ENCODE data around the gene TRMT2A. TPM values are rescaled to one million over a fixed set of nuclear protein-coding genes. Genes with fewer than 3 reads are reported as not detected.

The TRMT2A gene
- polyA plus RNA-seq, 1 of the 3 experiments (the other 2 are of a cell fraction) = 54.6 TPM

DNA sequence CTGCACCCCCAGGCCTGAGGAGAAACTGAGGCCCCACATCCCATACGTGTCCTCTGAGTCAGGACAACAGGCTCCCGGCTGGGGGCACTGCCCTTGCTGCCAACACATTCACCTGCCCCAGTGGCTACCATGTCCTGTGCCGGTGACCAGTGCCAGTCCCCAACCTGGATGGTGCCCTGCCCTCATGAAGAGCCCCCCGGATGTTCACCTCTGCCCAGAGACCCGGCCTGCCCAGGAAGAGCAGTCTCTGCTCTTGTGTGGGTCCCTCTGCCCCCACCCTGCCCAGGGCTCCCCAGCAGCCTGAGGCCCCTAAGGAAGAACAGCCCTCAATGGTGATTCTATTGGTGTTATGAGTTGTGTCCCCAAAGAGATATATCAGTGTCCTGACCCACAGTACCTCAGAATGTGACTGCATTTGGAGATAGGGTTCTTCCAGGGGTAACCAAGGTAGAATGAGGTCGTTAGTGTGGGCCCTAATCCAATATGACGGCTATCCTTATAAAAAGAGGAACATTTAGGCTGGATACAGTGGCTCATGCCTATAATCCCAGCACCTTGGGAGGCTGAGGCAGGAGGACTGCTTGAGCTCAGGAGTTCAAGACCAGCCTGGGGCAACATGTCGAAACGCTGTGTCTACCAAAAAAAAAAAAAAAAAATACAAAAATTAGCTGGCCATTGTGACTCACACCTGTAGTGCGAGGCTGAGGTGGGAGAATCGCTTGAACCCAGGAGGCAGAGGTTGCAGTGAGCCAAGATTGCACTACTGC is 50.2 kb downstream of the TRMT2A start:
- no peak for DNase-seq
- H3K27me3 ChIP-seq (ENCODE audit: insufficient read depth) = no peaks in the 10 kb centered on the region
- no peaks in the 10 kb centered on the region for H3K4me1 ChIP-seq (ENCODE audit: control insufficient read depth in 1 of 2, insufficient read depth in 2 of 2, low read depth in 1 of 2, low read length in 1 of 2)
- no peaks in the 10 kb centered on the region for H3K9me3 ChIP-seq
- H3F3A ChIP-seq (replicated peaks; ENCODE audit: insufficient read depth) = no peaks in the 10 kb centered on the region
- CTCF ChIA-PET = no interaction called here
- POLR2A ChIA-PET = interaction anchor here (0.6 to 0.7 kb wide), 2 partner anchors 23 to 36 kb away, joined by 3 read pairs; no protein-coding TSS in a partner anchor
- no peaks in the 10 kb centered on the region for H3K9me2 ChIP-seq
- TF ChIP-seq TAF1 (IDR thresholded peaks at IDR 0.05; ENCODE audit: borderline replicate concordance, low read depth, low read length) (no peak), SMC3 (IDR thresholded peaks at IDR 0.05; ENCODE audit: low read depth, low read length) (no peak), YY1 (IDR thresholded peaks at IDR 0.05; ENCODE audit: low read depth) (no peak), MXI1 (IDR thresholded peaks at IDR 0.05; ENCODE audit: low read depth, low read length) (no peak), RCOR1 (IDR thresholded peaks at IDR 0.05; ENCODE audit: low read length) (no peak), EP300 (IDR thresholded peaks at IDR 0.05; ENCODE audit: borderline replicate concordance in 1 of 2, low read depth in 1 of 2, low read length in 1 of 2) (no peak), GATA2 (CRISPR knock-in tag; IDR thresholded peaks at IDR 0.05) (no peak), TEAD4 (IDR thresholded peaks at IDR 0.05; ENCODE audit: borderline replicate concordance, insufficient read depth) (no peak), RXRA (IDR thresholded peaks at IDR 0.05; ENCODE audit: borderline replicate concordance, low read depth) (no peak), GABPA (IDR thresholded peaks at IDR 0.05; ENCODE audit: low read depth) (no peak), RAD21 (IDR thresholded peaks at IDR 0.05; ENCODE audit: low read length) (no peak), RFX5 (IDR thresholded peaks at IDR 0.05; ENCODE audit: low read length) (no peak), MEF2A (IDR thresholded peaks at IDR 0.05; ENCODE audit: borderline replicate concordance, low read depth) (no peak)
- TF ChIP-seq, protein P1, sequence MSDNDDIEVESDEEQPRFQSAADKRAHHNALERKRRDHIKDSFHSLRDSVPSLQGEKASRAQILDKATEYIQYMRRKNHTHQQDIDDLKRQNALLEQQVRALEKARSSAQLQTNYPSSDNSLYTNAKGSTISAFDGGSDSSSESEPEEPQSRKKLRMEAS (IDR thresholded peaks at IDR 0.05; ENCODE audit: low read depth) = no peak
- TF ChIP-seq, protein P2, sequence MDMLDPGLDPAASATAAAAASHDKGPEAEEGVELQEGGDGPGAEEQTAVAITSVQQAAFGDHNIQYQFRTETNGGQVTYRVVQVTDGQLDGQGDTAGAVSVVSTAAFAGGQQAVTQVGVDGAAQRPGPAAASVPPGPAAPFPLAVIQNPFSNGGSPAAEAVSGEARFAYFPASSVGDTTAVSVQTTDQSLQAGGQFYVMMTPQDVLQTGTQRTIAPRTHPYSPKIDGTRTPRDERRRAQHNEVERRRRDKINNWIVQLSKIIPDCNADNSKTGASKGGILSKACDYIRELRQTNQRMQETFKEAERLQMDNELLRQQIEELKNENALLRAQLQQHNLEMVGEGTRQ (IDR thresholded peaks at IDR 0.05; ENCODE audit: borderline replicate concordance, low read depth, low read length) = no peak
- TF ChIP-seq, protein P3, sequence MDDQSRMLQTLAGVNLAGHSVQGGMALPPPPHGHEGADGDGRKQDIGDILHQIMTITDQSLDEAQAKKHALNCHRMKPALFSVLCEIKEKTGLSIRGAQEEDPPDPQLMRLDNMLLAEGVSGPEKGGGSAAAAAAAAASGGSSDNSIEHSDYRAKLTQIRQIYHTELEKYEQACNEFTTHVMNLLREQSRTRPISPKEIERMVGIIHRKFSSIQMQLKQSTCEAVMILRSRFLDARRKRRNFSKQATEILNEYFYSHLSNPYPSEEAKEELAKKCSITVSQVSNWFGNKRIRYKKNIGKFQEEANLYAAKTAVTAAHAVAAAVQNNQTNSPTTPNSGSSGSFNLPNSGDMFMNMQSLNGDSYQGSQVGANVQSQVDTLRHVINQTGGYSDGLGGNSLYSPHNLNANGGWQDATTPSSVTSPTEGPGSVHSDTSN (IDR thresholded peaks at IDR 0.05) = no peak
- TF ChIP-seq, protein P4, sequence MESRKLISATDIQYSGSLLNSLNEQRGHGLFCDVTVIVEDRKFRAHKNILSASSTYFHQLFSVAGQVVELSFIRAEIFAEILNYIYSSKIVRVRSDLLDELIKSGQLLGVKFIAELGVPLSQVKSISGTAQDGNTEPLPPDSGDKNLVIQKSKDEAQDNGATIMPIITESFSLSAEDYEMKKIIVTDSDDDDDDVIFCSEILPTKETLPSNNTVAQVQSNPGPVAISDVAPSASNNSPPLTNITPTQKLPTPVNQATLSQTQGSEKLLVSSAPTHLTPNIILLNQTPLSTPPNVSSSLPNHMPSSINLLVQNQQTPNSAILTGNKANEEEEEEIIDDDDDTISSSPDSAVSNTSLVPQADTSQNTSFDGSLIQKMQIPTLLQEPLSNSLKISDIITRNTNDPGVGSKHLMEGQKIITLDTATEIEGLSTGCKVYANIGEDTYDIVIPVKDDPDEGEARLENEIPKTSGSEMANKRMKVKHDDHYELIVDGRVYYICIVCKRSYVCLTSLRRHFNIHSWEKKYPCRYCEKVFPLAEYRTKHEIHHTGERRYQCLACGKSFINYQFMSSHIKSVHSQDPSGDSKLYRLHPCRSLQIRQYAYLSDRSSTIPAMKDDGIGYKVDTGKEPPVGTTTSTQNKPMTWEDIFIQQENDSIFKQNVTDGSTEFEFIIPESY (IDR thresholded peaks at IDR 0.05; ENCODE audit: borderline replicate concordance, low read depth) = no peak
- H3K4me3 ChIP-seq (ENCODE audit: low read depth in 2 of 2, low read length in 1 of 2) = no peak overlapping the region
- no peak overlapping the region for H3K27ac ChIP-seq (ENCODE audit: low read depth in 2 of 2, low read length in 1 of 2)
- no peaks in the 10 kb centered on the region for H4K20me1 ChIP-seq (ENCODE audit: insufficient read depth)
- H3K36me3 ChIP-seq (replicated peaks in 1 of 2; ENCODE audit: control insufficient read depth in 1 of 2, insufficient read depth in 2 of 2, low read length in 1 of 2) = peaks cover 0 to 6% of the 10 kb centered on the region in 2 experiments
- H3K79me2 ChIP-seq (ENCODE audit: insufficient read depth) = no peaks in the 10 kb centered on the region
- no peak overlapping the region for H3K4me2 ChIP-seq
- 83% methylated on average over 6 of the region's 11 CpGs for WGBS (ENCODE audit: low lambda C conversion rate)
- no peak overlapping the region for H2AFZ ChIP-seq (ENCODE audit: low read depth)
- H3K9ac ChIP-seq = no peak overlapping the region

All from SK-N-SH (cell line).